HG03571 (cell line): ENCODE results near the gene CPTP.
"Not testable (repeated sequence)": the region's sequence is repeated elsewhere in the genome, so short reads cannot be mapped to it uniquely, and the experiment has no call there.

Experiments used
- ATAC-seq: cut with Tn5 transposase; IDR thresholded peaks from one replicate; pipeline ENCODE4 v1.9.1; 2021; ENCODE audit not compliant: unreplicated experiment

The CPTP gene

DNA sequence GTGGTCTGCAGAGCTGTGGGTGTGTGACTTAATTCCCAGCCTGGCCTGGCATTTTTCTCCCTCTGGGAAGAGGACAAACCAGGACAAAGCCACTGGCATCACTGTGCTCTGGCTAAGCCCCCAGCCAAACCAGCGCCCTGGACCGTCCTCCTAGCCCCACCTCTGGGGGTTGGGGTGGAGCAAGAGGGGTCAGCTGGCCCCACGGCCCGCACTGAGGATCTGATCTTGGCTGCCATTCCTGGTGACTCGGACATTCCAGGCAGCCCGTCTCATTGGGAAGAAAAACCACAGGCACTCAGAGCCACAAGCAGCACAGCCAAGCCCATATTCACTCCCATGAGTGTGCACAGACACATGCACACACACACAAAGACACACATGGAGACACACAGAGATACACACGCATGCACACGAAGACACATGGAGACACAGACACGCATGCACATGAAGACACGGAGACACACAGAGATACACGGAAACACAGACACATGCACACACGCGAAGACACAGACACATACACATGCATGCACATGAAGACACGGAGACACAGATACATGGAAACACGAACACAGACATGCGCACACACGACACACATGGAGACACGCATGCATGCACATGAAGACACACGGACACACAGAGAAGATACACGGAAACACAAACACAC is 36.0 kb downstream of the CPTP start:
- no peak for ATAC-seq

DNA sequence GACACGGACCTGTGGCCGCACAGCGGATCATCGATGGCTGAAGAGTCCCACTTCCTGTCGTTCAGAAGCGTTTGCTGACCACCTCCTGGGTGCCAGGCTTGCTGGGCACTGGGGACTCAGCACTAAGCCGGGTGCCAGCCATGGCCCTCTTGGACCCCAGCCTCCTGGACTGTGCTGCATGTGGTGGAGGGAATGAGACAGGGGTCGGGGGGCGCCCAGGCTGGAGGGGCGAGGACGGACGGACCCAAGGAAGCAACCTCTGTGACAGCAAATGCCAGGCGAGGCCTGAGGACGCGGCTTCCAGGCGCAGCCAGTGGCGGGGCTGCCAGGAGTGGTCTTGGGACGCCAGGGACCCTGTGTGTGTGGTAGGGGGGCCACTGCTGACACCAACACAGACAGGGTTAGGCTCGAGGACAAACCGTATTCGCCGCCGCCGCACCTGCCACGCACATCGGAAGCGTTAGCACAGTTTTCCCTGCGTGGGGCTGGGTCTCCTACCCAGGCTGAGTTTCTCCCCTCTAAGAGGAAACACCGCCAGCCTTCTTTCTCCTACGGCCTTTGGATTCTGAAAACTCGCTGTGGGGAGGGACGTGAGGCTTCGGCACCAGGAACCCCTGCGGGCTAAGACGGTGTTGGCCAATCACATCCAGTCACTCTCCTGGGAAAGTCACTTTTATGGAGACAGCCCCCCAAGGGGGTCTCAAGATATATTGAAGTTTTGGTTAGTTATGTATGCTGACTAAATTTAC is 36.8 kb downstream of the CPTP start:
- no peak for ATAC-seq

DNA sequence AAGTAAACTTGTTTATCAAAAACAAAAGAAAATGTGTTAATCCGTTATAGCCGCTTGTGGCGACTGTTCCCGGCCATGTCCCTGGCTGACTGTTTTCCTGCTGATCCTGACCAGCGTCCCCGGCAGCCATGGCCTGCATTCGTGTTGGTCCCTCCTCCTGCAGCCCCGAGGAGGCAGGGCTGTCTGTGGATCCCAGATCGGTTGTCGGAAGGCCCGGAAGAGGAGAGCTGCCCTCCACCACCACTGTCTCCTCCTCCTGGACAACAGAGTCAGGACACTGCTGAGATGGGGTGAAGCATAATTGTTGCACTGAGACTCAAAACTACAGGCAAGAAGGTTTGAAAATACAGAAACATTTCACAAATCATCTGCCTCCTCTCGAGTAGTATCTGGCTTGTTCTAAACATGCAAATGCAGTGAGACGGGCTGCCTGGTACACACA is 37.4 kb downstream of the CPTP start:
- ATAC-seq: no peak

DNA sequence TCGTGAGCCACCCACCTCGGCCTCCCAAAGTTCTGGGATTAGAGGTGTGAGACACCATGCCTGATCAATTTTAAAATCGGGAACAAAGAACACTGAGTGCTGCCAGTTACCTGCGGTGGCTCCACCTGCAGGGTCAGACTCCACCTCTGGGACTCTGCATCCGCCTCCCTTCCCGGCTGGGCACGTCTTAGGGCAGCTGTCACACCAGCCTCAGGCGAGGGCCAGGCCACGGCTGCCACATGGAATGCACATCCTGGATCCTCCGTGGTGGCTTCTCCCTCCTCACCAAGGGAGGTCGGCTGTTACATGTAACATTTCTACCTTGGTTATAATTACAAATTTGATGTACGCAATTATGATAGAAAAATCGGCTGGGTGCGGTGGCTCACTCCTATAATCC is 39.7 kb downstream of the CPTP start:
- no peak for ATAC-seq

DNA sequence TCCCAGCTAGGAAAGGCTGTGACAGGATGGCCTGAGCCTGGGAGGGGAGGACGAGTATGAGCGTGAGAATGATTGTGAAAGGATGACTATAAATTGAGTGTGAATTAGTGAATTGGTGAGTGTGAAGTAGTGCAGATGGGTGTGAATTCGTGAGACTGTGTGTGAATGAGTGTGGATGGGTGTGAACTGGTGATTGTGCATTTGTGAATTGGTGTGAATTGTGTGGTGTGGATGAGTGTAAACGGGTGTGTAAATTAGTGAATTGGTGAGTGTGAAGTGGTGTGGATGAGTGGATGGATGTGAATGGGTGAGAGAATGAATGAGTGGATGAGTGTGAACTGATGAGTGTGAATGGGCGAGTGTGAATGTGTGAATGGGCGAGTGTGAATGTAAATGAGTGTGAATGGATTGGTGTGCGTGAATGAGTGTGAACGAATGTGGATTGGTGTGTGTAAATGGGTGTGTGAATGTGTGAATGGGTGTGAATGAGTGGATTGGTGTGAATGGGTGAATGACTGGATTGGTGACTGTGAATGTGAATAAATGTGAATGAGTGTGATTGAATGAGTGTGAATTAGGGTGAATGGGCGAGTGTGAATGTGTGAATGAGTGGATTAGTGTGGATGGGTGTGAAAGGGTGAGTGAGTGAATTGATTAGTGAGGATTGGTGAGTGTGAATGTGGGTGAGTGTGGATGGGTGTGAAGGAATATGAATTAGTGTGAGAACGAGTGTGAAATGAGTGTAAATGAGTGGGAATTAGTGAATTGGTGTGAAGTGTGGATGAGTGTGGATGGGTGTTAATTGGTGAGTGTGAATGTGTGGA is 41.5 kb downstream of the CPTP start:
- no peak for ATAC-seq

DNA sequence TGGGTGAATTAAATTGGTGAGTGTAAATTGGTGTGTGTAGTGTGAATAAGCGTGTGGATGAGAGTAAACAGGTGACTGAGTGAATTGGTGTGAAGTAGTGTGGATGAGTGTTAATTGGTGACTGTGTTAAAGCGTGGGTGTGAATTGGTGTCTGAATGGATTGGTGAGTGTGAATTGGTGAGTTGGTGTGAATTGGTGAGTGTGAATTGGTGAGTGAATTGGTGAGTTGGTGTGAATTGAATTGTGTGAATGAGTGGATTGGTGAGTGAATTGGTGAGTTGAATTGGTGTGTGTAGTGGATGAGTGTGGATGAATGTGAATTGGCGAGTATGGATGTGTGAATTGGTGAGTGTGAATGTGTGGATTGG is 42.1 kb downstream of the CPTP start:
- no peak for ATAC-seq

DNA sequence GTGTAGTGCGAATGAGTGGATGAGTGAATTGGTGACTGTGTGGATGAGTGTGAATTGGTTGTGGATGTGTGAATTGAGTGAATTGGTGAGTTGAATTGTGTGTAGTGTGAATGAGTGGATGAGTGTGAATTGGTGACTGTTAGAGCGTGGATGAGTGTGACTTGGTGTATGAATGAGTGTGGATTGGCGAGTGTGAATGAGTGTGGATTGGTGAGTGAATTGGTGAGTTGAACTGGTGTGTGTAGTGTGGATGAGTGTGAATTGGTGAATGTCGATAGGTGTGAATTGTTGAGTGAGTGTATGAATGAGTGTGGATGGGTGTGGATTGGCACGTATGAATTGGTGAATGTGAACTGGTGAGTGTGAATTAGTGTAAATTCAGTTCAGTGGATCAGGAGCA is 42.7 kb downstream of the CPTP start:
- ATAC-seq: no peak

DNA sequence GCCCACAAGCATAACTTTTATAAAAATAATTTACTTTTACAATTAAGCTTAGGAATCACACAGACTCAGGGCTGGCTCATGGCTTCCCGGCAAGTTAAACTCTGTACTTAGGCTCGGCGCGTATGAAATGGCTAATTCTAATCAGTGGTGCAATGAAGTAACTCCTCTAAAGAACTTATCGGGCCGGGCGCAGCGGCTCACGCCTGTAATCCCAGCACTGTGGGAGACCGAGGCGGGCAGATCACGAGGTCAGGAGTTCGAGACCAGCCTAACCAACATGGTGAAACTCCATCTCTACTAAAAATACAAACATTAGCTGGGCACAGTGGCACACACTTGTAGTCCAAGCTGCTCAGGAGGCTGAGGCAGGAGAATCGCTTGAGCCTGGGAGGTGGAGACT is 45.5 kb downstream of the CPTP start:
- not testable (repeated sequence) for ATAC-seq

DNA sequence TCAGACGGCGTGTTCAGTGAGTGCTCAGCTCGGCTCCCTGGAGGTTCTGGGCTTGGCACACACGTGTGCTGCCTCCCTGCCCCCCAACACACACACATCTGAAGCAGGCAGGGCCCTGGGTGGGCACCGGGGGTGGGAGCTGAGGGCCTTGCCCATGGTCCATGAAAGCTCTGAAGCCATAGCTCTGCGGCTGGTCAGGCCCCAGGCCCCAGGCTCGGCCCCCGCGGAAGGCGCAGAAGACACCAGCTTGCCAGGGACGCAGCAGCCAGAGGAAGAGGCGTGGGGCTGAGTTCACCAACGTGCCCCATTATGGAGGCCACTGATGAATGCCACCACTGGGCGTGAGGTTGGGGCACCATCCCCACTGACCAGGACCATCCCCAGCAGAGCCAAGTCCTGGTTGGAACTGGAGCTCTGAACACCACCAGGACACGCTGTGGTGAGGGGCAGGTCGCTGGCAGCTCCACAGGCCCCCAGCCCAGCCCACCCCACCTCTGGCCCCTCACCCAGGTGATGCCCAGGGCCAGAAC is 46.2 kb downstream of the CPTP start:
- no peak for ATAC-seq

DNA sequence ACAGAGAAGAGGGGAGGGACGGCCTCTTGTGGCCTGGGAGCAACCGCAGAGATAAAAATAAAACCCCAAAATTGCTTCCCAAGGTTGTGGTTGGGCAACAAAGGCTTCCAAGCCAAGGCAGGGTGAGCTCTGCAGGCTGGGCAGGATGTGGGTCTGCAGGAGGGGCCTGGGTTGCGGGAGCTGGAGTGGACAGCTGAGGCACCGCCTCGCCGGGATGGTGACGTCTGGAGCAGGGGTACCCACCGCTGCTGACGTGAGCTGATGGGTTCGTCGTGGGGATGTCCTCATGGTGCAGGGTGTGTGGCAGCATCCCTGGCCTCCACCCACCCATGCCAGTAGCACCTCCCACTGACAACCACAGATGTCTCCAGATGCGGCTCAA is 46.8 kb downstream of the CPTP start:
- ATAC-seq: no peak

DNA sequence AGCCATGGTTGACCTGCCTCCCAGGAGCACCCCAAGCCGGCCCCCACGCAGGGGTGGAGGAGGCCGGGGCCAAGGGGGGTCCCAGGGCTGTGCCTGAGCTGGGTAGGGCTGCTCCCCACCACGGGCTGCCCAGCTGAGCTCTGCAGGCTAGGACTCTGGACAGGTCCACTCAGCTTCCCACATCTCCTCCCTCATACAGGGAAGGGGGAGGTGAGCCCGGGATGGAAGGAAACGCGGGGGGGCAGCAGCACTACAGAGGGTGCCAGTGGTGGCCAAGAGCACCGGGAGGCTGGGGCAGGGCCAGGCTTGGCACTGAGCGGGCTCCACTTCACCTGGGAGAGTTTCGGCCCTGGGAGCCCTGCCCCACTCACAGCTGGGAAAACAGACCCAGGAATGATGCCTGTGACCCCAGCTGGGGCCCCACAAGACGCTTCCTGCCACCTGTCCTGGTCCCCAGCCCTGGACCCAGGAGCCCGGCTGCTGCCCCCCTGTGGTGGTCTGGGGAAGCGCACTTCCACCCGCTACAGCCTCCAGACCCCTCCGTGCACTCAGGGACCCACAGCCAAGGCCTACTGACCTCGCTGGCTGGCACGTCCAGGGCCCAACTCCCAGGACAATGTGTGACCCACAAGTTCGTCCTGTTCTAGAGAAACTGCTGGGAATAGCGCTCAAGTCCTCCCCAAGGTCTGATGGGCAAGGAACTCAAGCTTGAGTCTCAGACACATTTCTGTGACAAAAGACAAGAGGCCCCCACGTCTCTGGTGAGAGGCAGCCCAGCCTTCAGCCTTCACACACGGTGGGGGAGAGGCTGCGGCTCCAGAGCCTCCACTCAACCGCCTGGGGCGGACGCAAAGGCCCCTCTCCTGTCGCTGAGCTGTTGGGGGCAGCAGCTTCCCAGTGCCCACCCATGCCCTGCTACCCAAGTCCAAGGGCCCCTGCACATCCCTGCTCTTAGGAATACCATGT is 47.4 kb downstream of the CPTP start:
- no peak for ATAC-seq

DNA sequence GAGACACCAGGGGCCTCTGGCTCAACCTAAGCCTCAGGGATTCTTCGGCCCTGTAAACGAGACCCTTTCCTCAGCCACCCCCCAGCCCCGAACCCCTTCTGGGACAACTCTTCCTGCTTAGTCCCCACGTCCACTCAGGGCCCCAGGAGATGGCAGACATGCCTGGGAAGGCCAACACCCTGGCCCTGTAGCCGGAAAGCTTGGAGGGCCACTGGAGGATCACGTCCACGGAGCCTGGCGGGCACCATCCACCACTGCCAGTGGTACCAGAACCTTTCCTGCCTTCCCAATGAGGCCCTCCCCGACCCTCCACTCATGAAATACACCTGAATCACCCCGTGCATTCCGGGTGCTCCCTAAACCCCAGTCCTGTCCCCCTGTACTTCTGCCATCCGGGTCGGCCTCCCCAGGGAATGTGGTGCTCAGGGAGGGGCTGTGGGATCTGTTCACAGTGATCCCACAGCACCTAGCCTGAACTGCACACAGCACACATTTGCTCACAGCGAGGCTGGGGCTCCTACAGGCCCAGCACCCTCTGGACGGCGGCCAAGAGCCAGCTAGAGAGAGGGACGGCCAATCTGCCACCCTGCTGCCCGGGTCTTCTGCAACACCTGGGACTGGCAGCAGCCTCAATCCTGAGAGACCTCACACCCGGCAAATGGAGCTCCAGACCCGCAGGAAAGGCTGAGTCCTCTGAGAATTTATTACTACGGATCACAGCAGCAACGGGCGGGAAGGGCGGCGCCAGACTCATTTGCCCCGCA is 48.6 kb downstream of the CPTP start:
- no peak for ATAC-seq

DNA sequence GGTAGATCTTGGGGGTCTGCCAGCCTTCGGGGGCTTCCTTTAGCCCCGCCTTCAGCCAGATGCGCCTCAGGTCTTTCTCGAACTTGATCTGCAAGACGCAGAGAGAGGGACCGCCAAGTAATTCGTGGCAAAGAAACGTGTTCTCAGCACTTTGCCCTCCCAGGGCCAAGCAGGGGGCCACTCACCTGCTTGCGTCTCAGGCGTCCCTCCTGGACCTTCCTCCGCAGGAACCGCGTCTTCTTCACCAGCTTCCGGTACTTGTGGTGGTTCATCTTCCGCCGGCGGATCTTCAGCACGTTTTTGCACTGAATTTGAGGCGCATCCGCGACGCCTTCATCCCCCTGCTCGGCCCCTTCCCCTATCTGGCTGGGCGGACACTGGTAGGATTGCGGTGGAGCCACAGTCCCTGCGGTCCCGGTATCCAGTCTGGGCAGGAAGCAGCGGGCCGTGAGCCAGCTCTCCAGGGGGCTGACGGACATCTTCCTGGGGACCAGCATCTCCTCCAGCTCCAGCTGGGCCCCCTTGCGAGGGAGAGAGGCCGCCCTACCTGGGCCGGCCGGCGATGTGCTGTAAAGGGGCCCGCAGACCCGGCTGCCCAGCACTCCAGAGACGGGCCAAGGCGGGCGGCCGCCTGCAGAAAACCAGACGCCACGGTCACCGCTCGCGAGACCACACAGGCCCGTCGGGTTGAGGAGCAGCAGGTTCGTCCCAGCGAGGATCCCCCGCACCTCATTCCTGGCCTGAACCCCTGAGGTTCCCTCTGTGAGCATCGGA is 49.4 kb downstream of the CPTP start:
- no peak for ATAC-seq

DNA sequence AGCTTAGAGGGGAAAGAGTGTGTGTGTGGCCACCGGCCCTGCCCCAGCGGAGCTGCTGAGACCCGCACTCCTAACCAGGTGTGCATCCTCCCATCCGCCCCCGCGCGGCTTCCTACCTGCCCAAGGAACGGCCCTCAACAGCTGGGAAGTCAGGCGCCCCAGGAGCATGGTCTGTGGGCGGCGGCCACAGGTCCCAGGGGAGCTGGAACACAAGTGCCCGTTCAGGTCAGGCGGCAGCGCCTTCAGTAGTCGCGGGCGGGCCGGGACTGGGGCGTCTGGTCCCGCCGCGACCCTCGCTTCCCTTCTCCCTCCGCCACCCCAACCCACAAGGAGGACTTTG is 50.0 kb downstream of the CPTP start:
- peak; percentile 1 for ATAC-seq

DNA sequence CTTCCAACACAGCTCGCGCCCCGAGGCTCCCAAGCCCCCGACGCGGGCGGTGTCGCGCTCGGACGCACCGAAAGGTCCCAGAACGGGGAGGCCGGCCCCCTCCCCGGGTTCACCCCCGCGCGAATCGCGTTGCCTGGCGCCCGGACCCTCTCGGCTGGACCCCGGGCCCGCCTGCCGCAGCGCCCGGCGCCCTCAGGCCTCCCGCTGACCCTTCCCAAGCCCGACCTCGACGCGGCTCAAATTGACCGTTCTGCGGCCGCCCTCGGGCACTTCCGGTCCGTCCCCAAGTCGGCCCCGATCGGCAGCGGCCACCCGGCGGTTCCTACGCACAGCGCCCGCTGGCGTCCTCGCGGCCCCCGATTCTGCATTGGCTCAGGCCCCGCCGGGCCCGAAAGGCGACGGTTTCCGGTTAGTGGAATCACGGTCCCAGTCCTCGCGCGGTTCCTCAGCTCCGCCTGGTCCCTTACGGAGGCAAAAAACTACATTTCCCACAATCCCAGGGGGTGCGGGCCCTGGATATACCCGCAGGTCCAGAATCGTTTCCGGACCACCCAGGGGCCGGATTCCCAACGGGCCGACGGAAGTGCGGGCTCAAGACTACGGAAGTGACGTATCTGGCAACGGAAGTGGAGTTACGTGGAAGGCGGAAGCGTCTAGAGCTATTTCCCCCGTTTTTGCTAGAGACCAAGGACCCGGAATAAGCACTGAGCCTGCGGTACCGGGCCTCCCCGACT is 50.5 kb downstream of the CPTP start, which contains the start of gene AURKAIP1:
AURKAIP1 (minus strand) TSS at position 279 of the 734 bp plus-strand sequence. CDS start 451 bp downstream, outside the sequence.
- ATAC-seq: peak; percentile 78

DNA sequence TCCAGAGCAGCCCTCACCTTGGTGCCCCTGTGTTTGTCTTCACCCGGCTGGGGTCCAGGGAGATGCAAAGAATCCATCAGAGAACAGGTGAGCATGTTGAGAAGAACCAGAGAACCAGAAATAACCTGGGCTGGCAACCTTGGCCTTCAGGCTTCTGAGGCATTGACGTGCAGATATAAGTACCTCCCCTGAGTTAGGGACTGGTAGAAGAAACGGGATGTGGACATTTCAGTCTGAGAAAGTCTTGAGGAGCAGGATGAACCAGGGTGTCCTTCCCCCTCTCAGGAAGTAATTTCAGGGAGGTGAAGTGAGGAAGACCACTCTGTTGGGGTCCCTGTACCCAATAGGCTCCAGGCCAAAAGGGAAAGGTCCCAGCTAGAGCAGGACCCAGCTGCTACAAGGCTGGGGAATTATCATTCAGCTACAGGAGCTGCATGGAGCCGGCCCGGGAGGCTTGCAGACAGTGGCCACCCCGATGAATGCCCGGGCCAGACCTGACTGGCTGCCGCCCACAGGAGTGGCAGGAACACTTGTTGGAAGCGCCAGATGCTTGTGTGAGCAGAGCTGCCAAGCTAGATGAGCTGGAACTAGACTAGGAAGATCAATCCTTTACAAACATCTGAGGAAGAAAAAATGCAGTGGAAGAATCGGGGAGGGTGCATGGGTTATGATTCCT is 52.1 kb downstream of the CPTP start:
- no peak for ATAC-seq

DNA sequence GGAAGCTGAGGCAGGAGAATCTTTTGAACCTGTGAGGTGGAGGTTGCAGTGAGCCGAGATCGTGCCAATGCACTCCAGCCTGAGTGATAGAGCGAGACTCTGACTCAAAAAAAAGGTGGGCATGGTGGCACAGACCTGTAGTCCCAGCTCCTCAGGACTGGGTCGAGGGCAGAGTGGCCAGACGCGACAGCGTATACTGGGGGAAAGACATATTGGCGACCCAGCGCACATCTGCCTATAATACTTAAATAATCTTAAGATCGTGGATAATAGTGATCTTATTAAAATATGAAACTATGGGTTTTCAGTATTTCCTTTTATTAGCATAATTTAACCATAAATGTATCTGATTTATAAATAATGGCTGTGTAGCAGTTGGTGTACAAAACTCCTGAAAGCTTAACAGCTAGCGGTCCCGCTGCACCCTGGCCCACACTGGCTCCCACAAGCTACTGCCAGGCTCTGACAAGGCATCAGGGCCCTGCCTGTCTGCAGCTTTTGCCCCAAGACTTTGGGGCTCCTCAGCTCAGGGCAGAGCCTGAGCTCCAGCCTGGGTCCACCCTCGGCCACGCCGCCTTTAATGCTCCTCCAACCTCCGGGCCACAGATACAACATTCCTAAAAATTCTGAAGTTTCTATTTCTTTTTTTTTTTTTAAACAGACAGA is 53.1 kb downstream of the CPTP start:
- ATAC-seq: no peak
